Measurements from ENCODE around the gene FAM24A. TPM values are rescaled to one million over a fixed set of nuclear protein-coding genes. Genes with fewer than 3 reads are reported as not detected.
A peak's percentile ranks its signal among the peaks of the same experiment; 100 is the strongest.
"Not testable (repeated sequence)": the region's sequence is repeated elsewhere in the genome, so short reads cannot be mapped to it uniquely, and the experiment has no call there.

Gene FAM24A, protein sequence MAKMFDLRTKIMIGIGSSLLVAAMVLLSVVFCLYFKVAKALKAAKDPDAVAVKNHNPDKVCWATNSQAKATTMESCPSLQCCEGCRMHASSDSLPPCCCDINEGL
- not detected for total RNA-seq

DNA sequence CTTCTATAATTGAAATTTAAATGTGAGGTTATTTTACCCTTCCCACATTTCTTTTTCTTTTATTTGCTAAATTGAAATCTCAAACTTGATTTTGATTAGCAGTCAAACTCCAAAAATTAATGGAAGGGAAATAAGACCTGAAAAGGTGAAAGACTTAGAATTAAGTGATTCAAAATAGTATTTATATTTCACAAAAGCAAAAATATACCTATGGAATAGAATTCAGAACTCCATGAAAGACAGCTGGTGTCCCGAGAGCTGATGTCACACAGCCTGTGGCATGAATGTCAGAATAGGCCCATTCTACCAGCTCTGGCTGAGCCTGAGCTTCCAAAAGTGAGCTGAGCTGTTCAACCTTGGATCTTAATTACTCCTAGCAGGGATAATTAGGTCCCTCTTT is at the start of gene FAM24A:
Gene FAM24A, plus strand, starts transcription at position 301 of the 400 bp plus-strand sequence. CDS start 1,025 bp downstream, outside the sequence.
- no peak for ATAC-seq (replicated peaks)
- H3K36me3 Mint-ChIP-seq (ENCODE audit: low read depth): no peaks in the 10 kb centered on the region
- peaks cover 5% of the 10 kb centered on the region for H3K27me3 Mint-ChIP-seq
- no peaks in the 10 kb centered on the region for H3K9me3 Mint-ChIP-seq
- no peaks in the 10 kb centered on the region for H3K4me1 Mint-ChIP-seq
- H3K27ac Mint-ChIP-seq: no peak within 1 kb of the TSS
- no peak within 1 kb of the TSS for H3K4me3 Mint-ChIP-seq

DNA sequence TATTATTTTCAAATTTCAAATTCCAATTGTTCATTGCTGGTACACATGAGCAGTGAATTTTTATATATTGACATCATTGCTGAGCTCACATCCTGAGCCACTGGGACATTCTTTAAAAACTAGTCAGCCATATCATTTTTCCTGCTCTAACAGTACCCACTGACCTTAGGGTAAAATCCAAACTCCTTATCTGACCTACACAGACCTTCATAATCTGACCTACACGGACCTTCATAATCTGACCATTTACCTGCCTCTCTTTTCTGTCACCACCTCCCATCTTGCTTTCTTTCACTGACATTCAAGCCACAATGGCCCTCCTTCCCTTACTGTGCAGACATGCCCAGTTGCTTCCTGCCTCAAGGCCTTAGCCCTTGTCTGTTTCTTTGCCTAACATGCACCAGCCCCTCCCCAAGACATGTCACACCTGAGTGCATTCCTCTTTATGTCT is 48.7 kb upstream of the FAM24A start:
- H3K9me3 Mint-ChIP-seq: no peaks in the 10 kb centered on the region

DNA sequence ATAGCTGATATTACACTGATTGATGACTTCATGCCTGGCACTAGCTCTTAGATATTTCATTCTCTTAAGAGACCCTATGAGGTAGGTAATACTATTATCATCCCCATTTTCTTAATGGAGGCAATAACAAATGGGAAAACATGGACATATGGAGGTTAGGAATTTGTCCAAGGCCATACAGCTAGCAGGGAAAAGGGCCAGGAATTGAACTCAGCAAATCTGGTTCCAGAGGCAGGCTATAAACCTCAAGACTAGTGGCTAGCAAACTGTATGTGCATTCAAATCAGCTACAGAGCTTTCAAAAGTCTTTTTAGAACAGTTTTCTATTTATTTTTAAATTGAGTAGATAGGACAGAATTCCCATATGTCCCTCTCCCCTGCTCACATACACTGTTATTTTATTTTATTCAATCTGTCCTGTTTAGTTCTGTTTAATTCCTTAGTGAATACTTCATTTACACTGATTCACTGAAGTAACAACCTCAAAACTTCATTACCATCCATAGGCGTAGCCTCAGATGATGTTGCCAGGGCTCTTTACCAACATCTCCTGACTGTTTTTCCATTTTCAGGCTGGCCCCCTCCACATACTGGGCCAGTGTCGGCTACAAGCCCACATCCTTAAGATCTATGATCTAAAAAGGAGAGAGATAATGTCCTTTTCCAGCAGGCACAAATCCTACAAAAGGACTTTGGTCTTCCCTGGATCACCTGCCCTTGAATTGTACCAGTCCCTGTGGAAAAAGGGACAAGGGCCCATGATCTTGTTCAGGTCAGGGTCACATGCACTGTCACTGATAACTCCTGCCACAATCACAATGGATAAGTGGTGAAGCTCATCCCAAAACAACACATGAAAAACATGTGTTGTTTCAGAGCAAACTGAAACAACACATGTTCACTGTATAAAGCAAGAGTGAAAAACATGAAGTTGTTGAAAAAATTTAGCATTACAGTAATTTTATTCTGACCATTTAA is 46.9 kb upstream of the FAM24A start:
- Mint-ChIP-seq H3K4me3 (no peak overlapping the region), H3K36me3 (ENCODE audit: low read depth) (peaks cover 32% of the 10 kb centered on the region), H3K27me3 (no peaks in the 10 kb centered on the region), H3K27ac (no peak overlapping the region), H3K9me3 (no peaks in the 10 kb centered on the region), H3K4me1 (peaks cover 20% of the 10 kb centered on the region)
- no peak for ATAC-seq (replicated peaks)

More for the DNA sequence above, 48.7 kb upstream of the FAM24A start:
- Mint-ChIP-seq H3K36me3 (ENCODE audit: low read depth) (peaks cover 32% of the 10 kb centered on the region), H3K27me3 (no peaks in the 10 kb centered on the region), H3K4me1 (peaks cover 12% of the 10 kb centered on the region), H3K27ac (no peak overlapping the region), H3K4me3 (no peak overlapping the region)
- ATAC-seq (replicated peaks): no peak

GRCh38 chr10:122864194-122864592 is 46.2 kb upstream of the FAM24A start:
- Mint-ChIP-seq H3K4me1 (peaks cover 20% of the 10 kb centered on the region), H3K27me3 (no peaks in the 10 kb centered on the region), H3K27ac (no peak overlapping the region), H3K9me3 (no peaks in the 10 kb centered on the region), H3K4me3 (no peak overlapping the region), H3K36me3 (ENCODE audit: low read depth) (peaks cover 26% of the 10 kb centered on the region)
- ATAC-seq (replicated peaks): no peak

GRCh38 chr10:122864901-122865300 is 45.5 kb upstream of the FAM24A start:
- Mint-ChIP-seq H3K4me1 (peaks cover 20% of the 10 kb centered on the region), H3K27ac (no peak overlapping the region), H3K36me3 (ENCODE audit: low read depth) (peaks cover 30% of the 10 kb centered on the region), H3K9me3 (no peaks in the 10 kb centered on the region), H3K27me3 (no peaks in the 10 kb centered on the region), H3K4me3 (no peak overlapping the region)
- ATAC-seq (replicated peaks): no peak

- H3K4me3 Mint-ChIP-seq, H3K27ac Mint-ChIP-seq, H3K9me3 Mint-ChIP-seq, H3K27me3 Mint-ChIP-seq: not testable (repeated sequence)
- peaks cover 34% of the 10 kb centered on the region for H3K36me3 Mint-ChIP-seq (ENCODE audit: low read depth)
- H3K4me1 Mint-ChIP-seq: peaks cover 16% of the 10 kb centered on the region
- peak; percentile 64 for ATAC-seq (replicated peaks)
Observed at GRCh38 chr10:122866757-122867482, 43.5 kb upstream of the FAM24A start.

DNA sequence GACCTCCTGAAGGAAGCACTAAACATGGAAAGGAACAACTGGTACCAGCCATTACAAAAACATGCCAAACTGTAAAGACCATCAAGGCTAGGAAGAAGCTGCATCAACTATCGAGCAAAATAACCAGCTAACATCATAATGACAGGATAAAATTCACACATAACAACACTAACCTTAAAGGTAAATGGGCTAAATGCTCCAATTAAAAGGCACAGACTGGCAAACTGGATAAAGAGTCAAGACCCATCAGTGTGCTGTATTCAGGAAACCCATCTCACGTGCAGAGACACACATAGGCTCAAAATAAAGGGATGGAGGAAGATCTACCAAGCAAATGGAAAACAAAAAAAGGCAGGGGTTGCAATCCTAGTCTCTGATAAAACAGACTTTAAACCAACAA is 41.6 kb upstream of the FAM24A start:
- not testable (repeated sequence) for ATAC-seq (replicated peaks); H3K9me3 Mint-ChIP-seq; H3K27ac Mint-ChIP-seq; H3K27me3 Mint-ChIP-seq; H3K4me3 Mint-ChIP-seq
- H3K36me3 Mint-ChIP-seq (ENCODE audit: low read depth): peaks cover 40% of the 10 kb centered on the region
- H3K4me1 Mint-ChIP-seq: peaks cover 16% of the 10 kb centered on the region

DNA sequence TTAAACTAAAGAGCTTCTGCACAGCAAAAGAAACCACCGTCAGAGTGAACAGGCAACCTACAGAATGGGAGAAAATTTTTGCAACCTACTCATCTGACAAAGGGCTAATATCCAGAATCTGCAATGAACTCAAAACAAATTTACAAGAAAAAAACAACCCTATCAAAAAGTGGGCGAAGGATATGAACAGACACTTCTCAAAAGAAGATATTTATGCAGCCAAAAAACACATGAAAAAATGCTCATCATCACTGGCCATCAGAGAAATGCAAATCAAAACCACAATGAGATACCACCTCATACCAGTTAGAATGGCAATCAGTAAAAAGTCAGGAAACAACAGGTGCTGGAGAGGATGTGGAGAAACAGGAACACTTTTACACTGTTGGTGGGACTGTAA is 38.5 kb upstream of the FAM24A start:
- ATAC-seq (replicated peaks); H3K4me3 Mint-ChIP-seq; H3K27ac Mint-ChIP-seq; H3K9me3 Mint-ChIP-seq; H3K27me3 Mint-ChIP-seq: not testable (repeated sequence)
- Mint-ChIP-seq H3K36me3 (ENCODE audit: low read depth) (peaks cover 53% of the 10 kb centered on the region), H3K4me1 (peaks cover 22% of the 10 kb centered on the region)

GRCh38 chr10:122875843-122876466 is 34.5 kb upstream of the FAM24A start:
- H3K36me3 Mint-ChIP-seq (ENCODE audit: low read depth): peaks cover 63% of the 10 kb centered on the region
- no peak overlapping the region for H3K27ac Mint-ChIP-seq
- no peaks in the 10 kb centered on the region for H3K9me3 Mint-ChIP-seq
- ATAC-seq (replicated peaks): no peak
- H3K27me3 Mint-ChIP-seq: no peaks in the 10 kb centered on the region
- peaks cover 39% of the 10 kb centered on the region for H3K4me1 Mint-ChIP-seq
- H3K4me3 Mint-ChIP-seq: no peak overlapping the region

GRCh38 chr10:122876467-122876855 is 33.9 kb upstream of the FAM24A start:
- Mint-ChIP-seq H3K4me3 (no peak overlapping the region), H3K27me3 (no peaks in the 10 kb centered on the region), H3K27ac (no peak overlapping the region), H3K4me1 (peaks cover 39% of the 10 kb centered on the region), H3K9me3 (no peaks in the 10 kb centered on the region), H3K36me3 (ENCODE audit: low read depth) (peaks cover 63% of the 10 kb centered on the region)
- ATAC-seq (replicated peaks): no peak

- H3K4me3 Mint-ChIP-seq: peak overlapping the region; percentile 92
- H3K27me3 Mint-ChIP-seq: no peaks in the 10 kb centered on the region
- peaks cover 59% of the 10 kb centered on the region for H3K36me3 Mint-ChIP-seq (ENCODE audit: low read depth)
- peaks cover 39% of the 10 kb centered on the region for H3K4me1 Mint-ChIP-seq
- H3K27ac Mint-ChIP-seq: no peak overlapping the region
- no peaks in the 10 kb centered on the region for H3K9me3 Mint-ChIP-seq
- no peak for ATAC-seq (replicated peaks)
Observed at GRCh38 chr10:122877264-122877663, 33.1 kb upstream of the FAM24A start.

DNA sequence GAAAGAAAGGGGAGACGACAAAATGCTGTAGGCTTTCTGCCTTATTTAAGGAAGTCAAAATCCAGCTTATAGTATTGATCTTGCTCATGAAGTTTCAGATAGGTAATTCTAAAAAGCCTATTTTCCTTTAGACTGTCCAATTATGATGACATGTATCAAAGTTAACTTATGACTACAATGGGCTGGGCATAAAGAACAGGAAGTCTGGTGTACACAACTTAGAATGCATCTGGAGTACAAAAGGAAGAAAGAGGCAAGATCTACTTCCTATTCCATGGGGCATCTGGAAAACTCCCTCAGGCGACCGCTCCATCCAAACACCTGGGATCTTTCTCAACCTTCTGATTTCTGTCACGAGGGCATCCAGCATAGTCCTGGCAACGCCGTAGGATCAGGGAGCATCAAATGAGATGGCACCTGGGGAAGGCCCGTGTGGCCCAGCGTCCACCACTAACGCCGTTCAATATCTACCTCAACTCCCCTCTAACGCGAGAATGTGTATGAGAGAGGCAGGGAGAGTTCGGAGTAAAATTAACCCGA is 31.5 kb upstream of the FAM24A start:
- Mint-ChIP-seq H3K9me3 (no peaks in the 10 kb centered on the region), H3K27me3 (no peaks in the 10 kb centered on the region), H3K4me3 (peak overlapping the region; percentile 92), H3K4me1 (peaks cover 37% of the 10 kb centered on the region), H3K36me3 (ENCODE audit: low read depth) (peaks cover 57% of the 10 kb centered on the region), H3K27ac (peak overlapping the region; percentile 91)
- peak; percentile 50 for ATAC-seq (replicated peaks)

- ATAC-seq (replicated peaks): peak; percentile 86
- peak within 1 kb of the TSS; percentile 91 for H3K27ac Mint-ChIP-seq
- no peaks in the 10 kb centered on the region for H3K27me3 Mint-ChIP-seq
- peak within 1 kb of the TSS; percentile 92 for H3K4me3 Mint-ChIP-seq
- H3K9me3 Mint-ChIP-seq: no peaks in the 10 kb centered on the region
- peaks cover 54% of the 10 kb centered on the region for H3K36me3 Mint-ChIP-seq (ENCODE audit: low read depth)
- H3K4me1 Mint-ChIP-seq: peaks cover 29% of the 10 kb centered on the region
Observed at GRCh38 chr10:122879339-122880273, 30.8 kb upstream of the FAM24A start, which contains the start of gene FAM24B. Gene FAM24B (minus strand): TSS chr10:122879581. CDS start chr10:122850515, 29,066 bp downstream.

Measured in activated T-helper 17 cell treated with anti-CD3 and anti-CD28 coated beads, Interleukin-2, amount 50 U/mL, for 72 hours (primary cell).